C1 segment of cervical spinal cord (tissue), 14 donors: ENCODE measurements around the gene CRMP1.
"Not testable (repeated sequence)": the region's sequence is repeated elsewhere in the genome, so short reads cannot be mapped to it uniquely, and the experiment has no call there.

ENCODE experiments used
- DNase-seq, 14 donors: peaks; one replicate each; lab custom pipeline; 2025; lab: John Stamatoyannopoulos, UW

The CRMP1 gene

DNA sequence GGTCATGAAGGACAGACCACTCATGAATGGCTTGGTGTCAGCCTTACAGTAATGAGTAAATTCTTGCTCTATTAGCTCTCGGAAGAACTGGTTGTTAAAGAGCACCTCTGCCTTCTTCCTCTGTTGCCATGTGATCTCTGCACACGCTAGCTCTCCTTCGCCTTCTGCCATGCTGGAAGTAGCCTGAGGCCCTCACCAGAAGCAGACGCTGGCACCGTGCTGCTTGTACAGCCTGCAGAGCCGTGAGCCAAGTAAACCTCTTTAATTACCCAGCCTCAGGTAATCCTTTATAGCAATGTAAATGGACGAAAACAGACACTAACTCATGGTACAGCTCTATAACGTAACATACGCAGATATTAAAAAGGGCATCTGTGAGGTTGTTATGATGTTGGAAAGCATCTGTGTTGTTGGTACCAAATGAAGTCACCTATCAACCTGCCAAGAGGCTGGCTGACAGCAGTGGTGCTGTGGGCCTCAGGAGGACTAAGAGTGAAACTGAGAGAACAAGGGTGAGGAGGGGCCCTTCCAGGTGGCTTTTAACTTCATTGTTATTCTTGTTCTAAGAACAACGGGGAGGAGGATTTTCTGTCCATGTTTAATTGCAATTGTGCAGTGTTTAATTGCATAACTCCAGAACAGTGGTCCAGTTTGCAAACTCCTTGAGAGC is 69.2 kb downstream of the CRMP1 start:
- DNase-seq = peak in 1 of 14 donors; percentile 1

GRCh38 chr4:5822619-5823018 is 70.3 kb downstream of the CRMP1 start:
- DNase-seq = no peak

- DNase-seq = no peak
These were observed 71.1 kb downstream of the CRMP1 start for GRCh38 chr4:5821665-5822358.

GRCh38 chr4:5816851-5817375 is 76.0 kb downstream of the CRMP1 start:
- no peak for DNase-seq

DNA sequence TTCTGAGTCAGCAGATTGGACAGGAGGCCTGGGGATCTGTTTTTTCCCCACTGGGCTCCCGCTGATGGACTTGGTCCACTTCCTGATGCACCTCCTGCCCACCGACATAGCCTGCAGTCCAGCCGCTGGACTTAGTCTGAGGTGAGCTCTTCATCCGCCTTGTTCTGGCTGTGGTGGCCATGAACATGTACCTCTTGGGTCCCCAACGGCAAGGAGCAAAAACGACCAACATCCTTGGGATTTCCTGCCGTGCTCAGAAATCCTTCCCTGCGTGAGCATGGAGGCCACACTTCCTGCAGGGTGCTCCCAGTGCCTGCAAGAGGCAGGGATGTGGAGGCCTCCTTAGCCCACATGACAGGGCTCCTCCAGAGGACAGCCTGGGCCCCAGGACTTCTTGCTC is 76.8 kb downstream of the CRMP1 start:
- DNase-seq = no peak

- no peak for DNase-seq
These were observed 77.2 kb downstream of the CRMP1 start for GRCh38 chr4:5815641-5816040.

DNA sequence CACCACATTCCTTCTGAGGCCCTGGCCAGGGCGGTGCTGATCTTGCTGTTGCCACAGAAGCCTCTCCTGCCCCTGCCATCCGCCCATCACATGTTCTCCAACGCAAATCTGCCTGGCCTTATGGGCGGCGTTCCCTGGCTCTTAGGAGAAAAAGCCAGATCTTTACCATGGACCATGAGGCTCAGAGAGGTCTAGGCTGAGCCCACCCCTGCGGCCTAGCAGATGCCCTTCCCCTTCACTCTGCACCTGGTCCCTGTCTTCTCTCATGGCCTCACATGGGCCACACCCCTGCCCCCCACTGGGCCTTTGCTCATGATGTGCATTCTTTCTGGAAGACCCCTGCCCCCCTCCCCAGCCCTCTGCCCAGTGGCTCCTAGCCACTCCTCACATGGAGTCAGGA is 78.5 kb downstream of the CRMP1 start:
- DNase-seq = no peak

DNA sequence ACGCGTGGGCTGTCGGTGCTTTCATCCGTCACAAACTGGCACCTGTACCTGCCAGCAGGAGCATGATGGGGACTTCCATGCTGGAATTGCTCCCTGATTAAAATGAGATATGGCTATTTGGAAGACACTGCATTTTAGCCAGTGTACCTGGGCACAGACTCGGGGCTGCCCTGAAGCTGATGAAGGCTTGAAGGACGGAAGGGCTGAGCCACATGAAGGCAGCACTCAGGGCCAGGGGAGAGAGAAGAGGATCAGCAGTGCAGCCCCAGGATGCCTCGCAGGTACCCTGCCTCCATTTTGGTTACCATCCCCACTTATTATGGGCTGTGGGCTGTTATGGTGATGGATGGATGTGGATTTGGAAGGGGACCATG is 79.0 kb downstream of the CRMP1 start:
- DNase-seq = no peak

- peak in 6 of 14 donors; percentile 1 to 6 (median 2) for DNase-seq
These were observed 80.2 kb downstream of the CRMP1 start for GRCh38 chr4:5812506-5813229.

GRCh38 chr4:5812057-5812456 is 80.8 kb downstream of the CRMP1 start:
- DNase-seq = not testable (repeated sequence)

- DNase-seq = no peak
These were observed 82.0 kb downstream of the CRMP1 start for GRCh38 chr4:5810770-5811430.

- DNase-seq = no peak
These were observed 82.7 kb downstream of the CRMP1 start for GRCh38 chr4:5810151-5810550.

GRCh38 chr4:5809216-5809776 is 83.6 kb downstream of the CRMP1 start:
- DNase-seq = no peak

DNA sequence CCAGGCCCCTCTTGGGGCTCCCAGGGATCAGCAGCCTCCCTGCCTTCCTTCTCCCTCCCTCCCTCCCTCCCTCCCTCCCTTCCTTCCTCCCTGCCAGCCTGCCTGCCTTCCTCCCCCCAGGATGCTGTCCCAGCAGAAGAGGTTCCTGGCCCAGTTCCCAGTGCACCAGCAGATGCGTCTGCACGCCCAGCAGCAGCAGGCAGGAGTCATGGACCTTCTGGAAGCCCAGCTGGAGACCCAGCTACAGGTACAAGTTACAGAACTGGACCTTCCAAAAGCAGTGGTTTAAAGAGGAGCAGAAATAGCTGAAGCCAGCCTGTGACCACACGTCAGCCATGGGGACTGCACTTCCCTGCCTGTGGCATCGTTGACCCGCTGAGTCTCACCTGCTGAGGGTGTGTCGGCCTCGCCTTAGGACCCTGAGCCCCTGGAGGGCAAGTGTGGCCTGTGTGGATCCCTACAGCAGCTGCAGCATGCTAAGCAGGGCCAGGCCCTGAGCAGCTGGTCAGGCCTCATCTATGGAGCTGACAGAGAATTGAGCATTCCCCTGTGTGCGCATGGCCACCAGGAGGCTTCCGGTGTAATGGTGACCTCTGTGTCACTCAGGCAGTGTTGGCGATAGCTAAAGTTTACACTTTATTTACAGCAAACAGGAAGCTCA is 84.7 kb downstream of the CRMP1 start:
- DNase-seq = no peak

DNA sequence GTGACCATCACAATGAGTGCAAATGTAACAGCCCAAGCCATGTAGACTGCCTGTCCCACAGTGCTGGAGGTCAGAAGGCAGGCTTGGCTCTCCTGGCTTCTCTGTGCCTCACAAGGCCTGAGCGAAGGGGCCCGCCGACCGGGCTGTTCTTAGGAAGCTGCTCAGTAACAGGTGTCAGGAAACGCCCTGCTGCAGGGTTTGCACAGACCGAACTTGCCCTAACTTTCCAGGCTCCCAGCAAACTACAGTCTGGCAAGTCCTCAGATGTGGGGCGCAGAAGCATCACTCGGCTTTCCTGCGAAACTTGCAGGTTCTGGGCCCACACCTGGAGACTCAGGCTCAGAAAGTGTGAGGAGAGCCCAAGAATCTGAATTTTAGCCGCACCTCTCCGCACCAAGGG is 87.6 kb downstream of the CRMP1 start:
- DNase-seq = no peak

GRCh38 chr4:5804656-5805055 is 88.2 kb downstream of the CRMP1 start:
- no peak for DNase-seq

GRCh38 chr4:5802565-5802964 is 90.3 kb downstream of the CRMP1 start:
- no peak for DNase-seq

GRCh38 chr4:5801696-5802095 is 91.2 kb downstream of the CRMP1 start:
- no peak for DNase-seq

DNA sequence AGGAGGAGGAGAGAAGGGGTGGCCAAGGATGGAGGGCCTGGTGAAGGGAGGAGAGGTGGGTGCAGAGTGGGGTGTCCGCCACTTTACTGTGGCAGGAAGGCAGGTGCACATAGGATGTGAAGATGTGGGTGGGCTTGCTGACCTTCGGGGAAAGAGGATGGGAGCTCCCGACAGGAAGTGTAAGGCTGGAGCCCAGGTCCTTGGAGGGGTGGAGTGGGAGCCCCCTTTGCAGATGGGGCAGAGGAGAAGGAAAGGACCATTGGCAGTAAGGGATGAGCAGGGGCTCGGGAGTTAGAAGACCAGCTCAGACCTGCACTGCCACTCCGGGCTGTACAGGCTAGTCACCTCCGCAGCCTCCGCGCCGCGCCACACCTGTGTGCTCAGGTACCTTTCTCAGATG is 92.4 kb downstream of the CRMP1 start:
- no peak for DNase-seq

DNA sequence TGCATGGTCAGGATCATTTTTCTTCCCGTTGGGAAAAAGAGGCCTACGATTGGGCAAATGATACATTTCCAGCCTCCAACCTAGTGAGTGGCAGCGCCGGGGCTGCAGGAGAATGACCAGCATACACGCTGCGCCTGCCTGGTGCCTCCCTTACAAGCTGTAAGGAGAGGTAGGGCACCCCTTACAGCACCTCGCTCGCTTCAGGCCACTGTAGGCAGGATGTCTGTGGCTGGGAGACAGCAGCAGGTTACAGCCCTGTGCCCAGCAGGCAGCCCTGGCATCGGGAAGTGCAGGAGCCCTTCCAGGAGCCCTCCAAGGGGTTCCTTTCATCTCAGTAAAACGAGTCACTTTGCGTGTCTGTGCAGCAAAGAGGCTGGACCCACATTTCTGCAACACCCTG is 93.5 kb downstream of the CRMP1 start:
- no peak for DNase-seq

DNA sequence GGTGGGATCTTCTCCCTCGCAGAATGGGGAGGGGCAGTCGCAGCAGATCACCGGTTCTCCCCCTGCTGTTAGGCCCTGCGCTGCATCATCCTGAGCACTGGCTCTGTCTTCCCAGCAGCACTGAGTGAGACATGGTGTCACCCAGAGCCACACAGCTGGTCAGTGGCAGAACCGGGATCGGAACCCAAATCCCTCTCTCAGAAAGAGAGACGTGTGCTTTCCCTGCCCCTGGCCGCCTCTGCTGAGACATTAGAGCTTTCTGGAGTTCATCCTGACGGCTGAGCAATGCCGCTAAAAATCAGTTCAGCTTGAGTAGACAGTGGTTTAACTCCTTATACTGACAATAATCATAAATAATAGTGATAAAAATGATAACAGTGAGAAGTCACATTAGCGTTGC is 93.9 kb downstream of the CRMP1 start:
- no peak for DNase-seq
